ENCODE data around the gene FOLR2. TPM values are rescaled to one million over a fixed set of nuclear protein-coding genes. Genes with fewer than 3 reads are reported as not detected.
A peak's percentile ranks its signal among the peaks of the same experiment; 100 is the strongest.
"Not testable (repeated sequence)": the region's sequence is repeated elsewhere in the genome, so short reads cannot be mapped to it uniquely, and the experiment has no call there.

The FOLR2 gene
- total RNA-seq, 1 experiment from 2014 or later, result not detected

- Histone ChIP-seq H3K27me3 (no peaks in the 10 kb centered on the region; the same call in 1 of the 2 replicates), H3K4me3 (no peak overlapping the region), H3K36me3 (no peaks in the 10 kb centered on the region), H3K9me3 (no peaks in the 10 kb centered on the region)
- no peak for DNase-seq
These were observed 28.0 kb downstream of the FOLR2 start for GRCh38 chr11:72244361-72245262.

- no peaks in the 10 kb centered on the region for H3K36me3 ChIP-seq
- no peaks in the 10 kb centered on the region; the same call in 1 of the 2 replicates for H3K27me3 ChIP-seq
- no peaks in the 10 kb centered on the region for H3K9me3 ChIP-seq
- DNase-seq, result no peak
- H3K4me3 ChIP-seq, result no peak overlapping the region
These were observed 28.7 kb downstream of the FOLR2 start for GRCh38 chr11:72245263-72245816.

DNA sequence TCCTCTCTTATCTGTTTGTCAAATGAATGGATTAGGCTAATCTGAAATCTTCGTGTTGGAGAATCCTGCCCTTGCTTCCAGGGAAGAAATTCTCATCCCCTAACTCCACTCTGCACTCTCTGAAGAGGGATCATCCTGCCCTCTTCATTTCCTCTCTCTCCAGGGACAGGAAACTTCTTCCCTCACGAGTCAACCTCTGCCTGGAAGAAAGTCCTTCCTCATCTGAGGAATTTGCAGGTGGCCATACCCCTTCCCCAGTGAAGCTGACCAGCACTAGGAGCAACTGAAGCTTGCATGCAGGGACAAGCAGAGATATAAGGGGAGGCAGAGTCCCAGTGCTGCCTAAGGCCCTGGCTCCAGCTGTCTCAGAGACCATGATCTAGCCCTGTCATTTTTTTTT is 31.0 kb downstream of the FOLR2 start:
- Histone ChIP-seq H3K9me3 (no peaks in the 10 kb centered on the region), H3K4me3 (no peak overlapping the region), H3K27me3 (no peaks in the 10 kb centered on the region; the same call in 1 of the 2 replicates), H3K36me3 (no peaks in the 10 kb centered on the region)
- no peak for DNase-seq

DNA sequence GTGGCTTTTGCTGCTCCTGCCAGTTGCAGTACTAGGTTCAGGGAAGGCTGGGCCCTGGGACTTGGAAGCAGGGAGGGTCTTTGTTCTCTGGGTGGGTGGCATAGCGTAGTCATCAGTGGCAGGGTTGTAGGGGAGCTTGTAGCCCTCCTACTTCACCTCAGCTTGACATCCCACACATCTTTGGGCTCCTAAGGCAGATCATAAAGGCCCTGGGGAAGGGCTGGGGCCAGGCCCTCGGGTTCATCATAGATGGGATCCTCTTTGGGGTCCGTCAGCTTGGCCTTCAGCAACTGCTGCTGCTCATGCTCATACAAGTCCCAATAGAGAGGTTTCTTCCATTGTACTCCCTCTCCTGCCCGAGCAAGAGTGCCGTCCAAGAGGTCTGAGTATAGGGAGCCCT is 33.4 kb downstream of the FOLR2 start:
- H3K27me3 ChIP-seq, result no peaks in the 10 kb centered on the region; the same call in 1 of the 2 replicates
- DNase-seq, result no peak
- no peaks in the 10 kb centered on the region for H3K36me3 ChIP-seq
- peaks cover 10% of the 10 kb centered on the region for H3K9me3 ChIP-seq
- no peak overlapping the region for H3K4me3 ChIP-seq

DNA sequence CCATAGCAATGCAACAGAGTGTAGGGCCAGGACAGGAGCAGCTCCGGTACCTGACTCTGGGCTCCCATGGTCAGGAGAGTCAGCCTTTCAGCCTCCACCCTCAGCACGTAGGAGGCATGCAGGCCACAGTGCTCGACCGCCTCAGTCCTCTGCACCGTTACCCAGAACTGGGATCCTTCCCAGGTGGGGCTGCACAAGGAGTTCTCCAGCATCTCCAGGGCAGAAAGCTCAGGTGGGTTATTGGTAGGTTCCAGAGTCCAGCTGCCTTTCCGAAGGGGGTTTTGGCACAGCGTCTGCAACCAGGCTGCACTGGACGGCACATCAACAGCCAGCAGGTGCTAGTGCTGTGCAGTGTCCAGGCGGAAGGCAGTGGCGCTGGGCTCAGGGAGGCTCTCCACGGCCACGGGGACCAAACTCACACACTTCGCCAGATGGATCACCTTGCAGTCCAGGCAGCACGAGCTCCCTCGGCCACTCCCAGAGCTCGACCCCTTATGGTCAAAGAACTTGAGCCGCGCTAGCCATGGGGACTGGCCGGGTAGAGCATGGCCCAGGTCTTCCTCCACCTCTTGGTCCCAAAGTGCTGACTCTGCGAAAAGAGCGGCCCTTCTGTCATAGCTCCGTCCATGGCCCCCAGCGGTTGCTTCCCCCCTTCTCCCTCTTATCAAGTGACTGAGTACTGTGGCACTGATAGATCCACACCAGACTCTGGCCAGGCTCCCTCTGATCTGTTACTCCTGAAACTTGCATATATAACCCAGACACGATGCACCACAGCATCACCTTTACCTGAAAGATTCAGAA is 34.3 kb downstream of the FOLR2 start:
- Histone ChIP-seq H3K9me3 (peaks cover 11% of the 10 kb centered on the region), H3K36me3 (no peaks in the 10 kb centered on the region), H3K27me3 (no peaks in the 10 kb centered on the region), H3K4me3 (no peak overlapping the region)
- no peak for DNase-seq

DNA sequence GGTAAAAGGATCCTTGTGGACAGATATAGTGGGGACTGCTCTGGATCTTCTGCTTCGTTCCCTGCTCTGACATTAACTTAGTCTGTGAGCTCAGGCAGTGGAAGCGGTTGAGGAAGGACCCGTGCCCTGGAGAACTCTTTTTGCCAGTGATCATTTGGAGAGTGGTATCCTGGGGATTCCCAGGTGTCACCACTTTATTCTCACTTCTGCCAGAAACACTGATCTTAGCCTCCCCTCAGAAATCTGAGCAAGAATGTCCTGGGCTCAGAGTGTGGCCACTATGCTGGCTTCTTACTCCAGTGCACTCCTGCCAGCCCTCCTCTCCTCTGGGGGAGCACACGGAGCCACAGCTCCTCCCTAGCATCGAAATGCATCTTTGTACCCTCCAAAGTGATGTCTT is 35.0 kb downstream of the FOLR2 start:
- Histone ChIP-seq H3K9me3 (peaks cover 11% of the 10 kb centered on the region), H3K27me3 (no peaks in the 10 kb centered on the region), H3K36me3 (no peaks in the 10 kb centered on the region), H3K4me3 (no peak overlapping the region)
- no peak for DNase-seq

GRCh38 chr11:72253392-72253791 is 36.8 kb downstream of the FOLR2 start:
- Histone ChIP-seq H3K27me3 (no peaks in the 10 kb centered on the region), H3K4me3 (no peak overlapping the region), H3K36me3 (no peaks in the 10 kb centered on the region), H3K9me3 (peaks cover 11% of the 10 kb centered on the region)
- no peak for DNase-seq

DNA sequence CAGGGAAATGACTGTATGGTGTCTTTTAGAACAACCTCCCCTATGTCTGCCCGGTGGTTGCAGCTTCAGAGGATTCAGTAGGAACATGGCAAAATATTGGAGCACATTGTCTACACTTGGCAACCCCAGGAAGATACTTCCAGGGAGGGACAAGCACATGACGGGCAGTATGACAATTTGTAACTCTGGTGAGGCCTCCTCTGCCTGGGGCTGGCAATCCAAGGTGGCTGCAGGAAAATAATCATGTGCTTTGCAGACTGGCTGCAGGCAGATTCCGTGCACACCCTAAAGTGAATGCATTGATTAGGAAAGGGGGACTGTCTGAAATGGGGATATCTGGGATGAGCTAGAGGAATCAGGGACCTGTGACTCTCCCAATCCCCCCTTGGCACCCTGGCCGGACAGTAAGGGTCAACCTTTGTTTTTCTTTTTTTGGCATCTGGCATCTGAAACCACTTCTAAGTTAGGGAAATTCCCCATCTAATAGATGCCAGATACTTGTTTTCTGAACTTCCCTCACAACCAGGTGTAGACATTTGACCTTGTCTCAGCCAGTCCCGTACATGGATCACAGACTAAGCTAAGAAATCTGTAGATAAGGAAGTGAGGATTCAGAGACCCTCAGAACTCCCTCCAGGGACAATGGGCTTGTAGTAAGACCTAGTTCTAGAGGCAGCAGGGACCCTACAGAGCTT is 37.9 kb downstream of the FOLR2 start:
- H3K27me3 ChIP-seq, result no peaks in the 10 kb centered on the region

DNA sequence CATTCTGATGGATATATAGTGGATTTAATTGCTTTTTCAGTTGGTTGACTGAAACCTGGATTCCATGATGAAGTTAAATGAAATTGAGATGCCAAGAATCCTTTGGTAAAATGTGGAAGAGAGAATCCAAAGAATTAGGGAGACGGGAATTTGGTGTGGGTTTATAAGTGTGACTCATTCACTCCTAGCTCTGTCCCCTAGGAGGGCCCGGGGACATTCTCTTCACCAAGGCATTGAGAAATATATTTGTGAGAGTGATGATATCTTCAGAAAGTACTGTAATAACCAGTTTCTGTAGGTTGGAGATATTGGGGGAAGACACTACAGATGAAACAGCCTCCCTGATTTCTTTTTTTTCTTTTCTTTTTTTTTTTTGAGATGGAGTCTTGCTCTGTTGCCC is 41.0 kb downstream of the FOLR2 start:
- Histone ChIP-seq H3K4me3 (no peak overlapping the region), H3K27me3 (no peaks in the 10 kb centered on the region), H3K36me3 (no peaks in the 10 kb centered on the region), H3K9me3 (peaks cover 11% of the 10 kb centered on the region)
- no peak for DNase-seq

More for the DNA sequence above, 37.9 kb downstream of the FOLR2 start:
- peaks cover 11% of the 10 kb centered on the region for H3K9me3 ChIP-seq
- H3K36me3 ChIP-seq, result no peaks in the 10 kb centered on the region
- no peak overlapping the region for H3K4me3 ChIP-seq
- DNase-seq, result no peak

GRCh38 chr11:72259490-72259889 is 42.9 kb downstream of the FOLR2 start:
- H3K4me3 ChIP-seq, result no peak overlapping the region
- no peak for DNase-seq
- H3K27me3 ChIP-seq, result no peaks in the 10 kb centered on the region
- H3K9me3 ChIP-seq, result peaks cover 7% of the 10 kb centered on the region
- no peaks in the 10 kb centered on the region for H3K36me3 ChIP-seq

GRCh38 chr11:72260574-72260973 is 44.0 kb downstream of the FOLR2 start:
- no peaks in the 10 kb centered on the region for H3K27me3 ChIP-seq
- DNase-seq, result no peak
- H3K36me3 ChIP-seq, result no peaks in the 10 kb centered on the region
- H3K4me3 ChIP-seq, result no peak overlapping the region
- peaks cover 2% of the 10 kb centered on the region; the same call in 1 of the 2 replicates for H3K9me3 ChIP-seq

GRCh38 chr11:72263361-72263760 is 46.8 kb downstream of the FOLR2 start:
- H3K36me3 ChIP-seq, result no peaks in the 10 kb centered on the region
- no peaks in the 10 kb centered on the region for H3K27me3 ChIP-seq
- no peak overlapping the region for H3K4me3 ChIP-seq
- DNase-seq, result no peak
- H3K9me3 ChIP-seq, result peaks cover 2% of the 10 kb centered on the region; the same call in 1 of the 2 replicates

- peak; percentile 39 for DNase-seq
- Histone ChIP-seq H3K27me3 (no peaks in the 10 kb centered on the region), H3K4me3 (no peak overlapping the region), H3K9me3 (peaks cover 2% of the 10 kb centered on the region; the same call in 1 of the 2 replicates), H3K36me3 (no peaks in the 10 kb centered on the region)
These were observed 49.4 kb downstream of the FOLR2 start for GRCh38 chr11:72265951-72266350.

DNA sequence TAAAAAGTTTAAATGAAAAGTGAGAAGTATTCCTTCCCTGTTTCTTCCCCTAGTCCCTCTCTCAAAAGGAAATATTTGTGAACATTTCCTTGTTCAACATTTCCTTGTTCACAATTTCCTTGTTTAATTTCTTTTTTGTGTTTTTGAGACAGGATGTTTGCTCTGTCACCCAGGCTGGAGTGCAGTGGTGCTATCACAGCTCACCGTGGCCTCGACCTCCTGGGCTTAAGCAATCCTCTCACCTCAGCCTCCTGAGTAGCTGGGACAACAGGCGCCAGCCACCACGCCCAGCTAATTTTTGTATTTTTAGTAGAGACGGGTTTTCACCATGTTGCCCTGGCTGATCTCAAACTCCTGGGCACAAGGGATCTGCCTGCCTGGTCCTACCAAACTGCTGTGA is 50.4 kb downstream of the FOLR2 start:
- DNase-seq, H3K4me3 ChIP-seq: not testable (repeated sequence)

GRCh38 chr11:72267956-72268617 is 51.5 kb downstream of the FOLR2 start:
- H3K4me3 ChIP-seq, result no peak overlapping the region
- H3K36me3 ChIP-seq, result no peaks in the 10 kb centered on the region
- H3K9me3 ChIP-seq, result peaks cover 2% of the 10 kb centered on the region; the same call in 1 of the 2 replicates
- no peak for DNase-seq
- no peaks in the 10 kb centered on the region; the same call in 1 of the 2 replicates for H3K27me3 ChIP-seq

More for the DNA sequence above, 50.4 kb downstream of the FOLR2 start:
- H3K27me3 ChIP-seq, H3K36me3 ChIP-seq, H3K9me3 ChIP-seq: not testable (repeated sequence)

Measured in MG63 (cell line).